GM18499 (cell line): Measurements from ENCODE around the gene HMX1.

Experiments
- ATAC-seq: cut with Tn5 transposase; IDR thresholded peaks from one replicate; pipeline ENCODE4 v1.9.1; 2021; ENCODE audit warnings: moderate number of reproducible peaks; ENCODE audit not compliant: insufficient read depth, unreplicated experiment

The HMX1 gene

DNA sequence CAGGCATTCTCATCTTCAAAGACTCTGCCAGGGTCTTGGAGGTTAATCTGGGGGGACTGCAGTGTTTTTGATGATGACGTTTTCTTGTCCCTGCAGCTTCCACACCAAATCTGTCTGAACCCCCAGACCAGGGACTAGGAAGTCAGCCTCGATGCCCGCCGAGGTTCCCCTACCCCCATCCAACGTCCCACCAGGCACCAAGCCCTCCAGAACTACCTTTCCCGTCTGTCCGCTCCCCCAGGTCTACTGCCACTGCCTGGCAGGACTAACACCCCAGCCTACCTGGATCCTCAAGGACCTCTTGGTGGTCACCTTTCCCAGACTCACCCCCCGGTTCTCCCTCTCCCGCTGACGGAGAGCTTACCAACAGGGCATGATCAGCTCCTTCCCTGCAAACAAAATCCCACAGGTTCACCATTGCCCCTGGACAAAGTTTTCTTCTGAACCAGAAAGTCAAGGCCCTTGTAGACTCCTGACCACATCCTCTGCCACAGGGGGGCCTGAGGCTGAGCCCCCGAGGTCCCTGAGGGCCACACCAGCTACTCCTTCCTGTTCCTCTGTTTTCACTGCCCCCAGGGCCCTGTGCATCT is 40.9 kb downstream of the HMX1 start:
- ATAC-seq, result no peak

GRCh38 chr4:8830056-8830455 is 41.6 kb downstream of the HMX1 start:
- ATAC-seq, result no peak

GRCh38 chr4:8829584-8829983 is 42.1 kb downstream of the HMX1 start:
- no peak for ATAC-seq

DNA sequence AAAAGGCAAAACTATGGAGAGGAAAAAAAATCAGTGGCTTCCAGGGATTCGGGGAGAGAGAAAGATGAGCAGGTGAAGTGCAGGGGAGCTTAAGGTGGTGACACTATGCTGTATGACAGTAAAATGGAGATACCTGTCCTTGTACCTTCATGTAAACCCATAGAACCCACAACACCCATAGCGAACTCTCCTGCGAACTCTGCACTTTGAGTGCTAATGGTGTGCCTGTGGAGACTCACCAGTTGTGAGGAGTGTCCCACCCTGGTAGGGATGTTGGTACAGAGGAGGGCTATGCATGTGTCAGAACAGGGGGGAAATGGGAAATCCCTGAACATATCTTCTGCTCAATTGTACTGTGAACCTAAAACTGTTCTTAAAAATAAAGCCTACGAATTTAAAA is 42.8 kb downstream of the HMX1 start:
- ATAC-seq, result no peak

- no peak for ATAC-seq
These were observed 50.3 kb downstream of the HMX1 start for GRCh38 chr4:8821151-8821950.

GRCh38 chr4:8820178-8821102 is 51.2 kb downstream of the HMX1 start:
- ATAC-seq, result no peak

DNA sequence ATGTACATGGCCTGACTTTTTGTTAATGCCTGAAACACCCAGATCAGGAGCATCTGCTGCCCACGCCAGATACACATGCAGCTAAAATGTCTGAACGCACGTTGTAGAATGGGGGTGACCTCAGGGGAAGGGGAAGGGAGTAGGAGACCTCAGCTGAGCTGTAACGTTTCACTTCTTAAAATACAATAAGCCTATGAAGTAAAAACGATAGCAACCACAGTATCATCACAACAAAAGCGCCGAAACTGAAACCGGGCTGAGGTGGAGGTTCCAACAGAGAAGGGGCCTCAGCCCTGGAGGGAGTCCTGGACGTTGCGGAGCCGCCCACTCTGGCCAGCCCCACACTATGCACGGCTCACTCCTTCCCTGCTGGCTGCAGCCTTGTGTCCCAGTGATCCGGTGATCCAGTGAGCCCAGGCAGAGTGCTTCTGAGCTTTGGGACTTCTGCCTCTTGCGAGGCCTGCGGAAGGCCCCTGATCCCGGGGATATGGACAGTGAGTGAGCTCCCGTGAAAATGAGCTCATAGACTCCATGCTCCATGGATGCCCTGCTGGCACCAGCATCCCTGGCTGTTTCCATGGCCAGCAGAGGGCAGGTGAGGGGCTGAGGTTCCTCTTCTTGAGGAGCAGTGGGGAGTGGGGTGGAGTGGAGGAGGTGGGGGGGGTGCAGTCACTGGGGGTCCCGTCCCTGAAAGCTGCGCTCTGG is 52.0 kb downstream of the HMX1 start:
- ATAC-seq, result no peak

DNA sequence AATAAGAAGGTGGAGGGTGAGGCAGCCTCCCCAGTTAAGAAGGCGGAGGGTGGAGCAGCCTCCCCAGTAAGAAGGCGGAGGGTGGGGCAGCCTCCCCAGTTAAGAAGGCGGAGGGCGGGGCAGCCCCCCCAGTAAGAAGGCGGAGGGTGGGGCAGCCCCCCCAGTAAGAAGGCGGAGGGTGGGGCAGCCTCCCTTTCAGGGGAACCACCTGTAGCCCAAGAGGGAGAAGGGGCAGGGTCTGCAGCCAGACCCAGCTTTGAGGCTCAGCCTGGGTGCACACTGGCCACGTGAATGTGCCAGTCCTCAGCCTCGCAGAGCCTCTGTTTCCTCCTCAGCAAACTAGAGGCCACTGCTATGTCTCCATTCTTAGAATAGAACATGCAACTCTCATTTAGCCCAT is 52.6 kb downstream of the HMX1 start:
- ATAC-seq, result no peak

DNA sequence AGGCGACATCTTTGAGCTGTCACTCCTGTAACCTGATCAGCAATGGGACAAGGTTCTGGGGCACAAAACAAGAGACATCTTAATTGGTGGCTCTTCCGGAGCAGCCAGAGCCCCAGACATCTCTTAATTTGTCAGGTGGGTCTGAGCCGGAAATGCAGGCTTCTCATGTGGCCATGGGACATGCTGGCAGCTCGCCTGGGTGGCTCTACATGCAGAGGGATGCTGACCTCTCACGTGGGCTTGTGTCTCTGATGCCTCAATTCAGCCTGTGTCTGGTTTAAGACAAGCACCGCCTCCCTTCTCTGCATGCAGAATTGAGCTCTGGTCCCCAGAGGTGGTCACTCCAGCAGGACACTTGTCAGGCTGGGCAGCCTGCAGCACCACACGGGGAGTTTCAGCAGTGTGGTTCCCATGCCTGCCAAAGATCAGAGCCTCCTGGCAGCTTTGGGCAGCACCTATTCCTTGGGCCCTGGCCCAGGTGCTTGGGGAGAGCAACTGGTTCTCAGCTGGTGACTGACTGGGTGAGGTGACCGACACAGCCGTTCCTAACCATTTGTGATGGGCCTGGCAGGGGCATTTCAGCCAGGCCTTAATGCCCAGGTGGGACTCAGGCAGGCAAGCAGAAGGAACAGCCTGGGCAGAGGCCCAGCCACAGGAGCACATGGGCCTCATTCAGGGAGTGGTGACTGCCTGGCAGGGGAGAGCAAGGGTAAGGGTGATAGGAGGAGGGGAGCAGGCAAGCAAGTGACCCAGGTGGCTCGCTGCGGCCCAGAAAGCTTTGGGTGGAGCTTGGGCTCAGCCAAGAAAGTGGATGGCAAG is 53.4 kb downstream of the HMX1 start:
- no peak for ATAC-seq

GRCh38 chr4:8817813-8818062 is 53.9 kb downstream of the HMX1 start:
- ATAC-seq, result no peak

- no peak for ATAC-seq
These were observed 54.4 kb downstream of the HMX1 start for GRCh38 chr4:8817096-8817812.
